ENCODE data around the gene PML. TPM values are rescaled to one million over a fixed set of nuclear protein-coding genes. Genes with fewer than 3 reads are reported as not detected.
"Not testable (repeated sequence)": the region's sequence is repeated elsewhere in the genome, so short reads cannot be mapped to it uniquely, and the experiment has no call there.

PML gene
- total and polyA plus RNA-seq, 7 donors = 9.6 to 129 (median 43.3) TPM

- intact Hi-C loops (cut with DNase I) = no loop called here
These were observed 37.8 kb upstream of the PML start for GRCh38 chr15:73956743-73957135.

GRCh38 chr15:73957276-73957675, 37.2 kb upstream of the PML start:
- Histone ChIP-seq H3K4me3 (no peak overlapping the region), H3K4me1 (peaks cover 0 to 5% (median 1%) of the 10 kb centered on the region in 4 donors), H3K27ac (no peak overlapping the region), H3K27me3 (no peaks in the 10 kb centered on the region), H3K36me3 (peaks cover 0 to 3% (median 0%) of the 10 kb centered on the region in 4 donors), H3K9me3 (no peaks in the 10 kb centered on the region)
- no peak for TF ChIP-seq POLR2A (IDR thresholded peaks at IDR 0.05)
- TF ChIP-seq POLR2AphosphoS5 (IDR thresholded peaks at IDR 0.05) = no peak
- no peak for TF ChIP-seq CTCF (IDR thresholded peaks at IDR 0.05)
- DNase-seq = peak; percentile 57
- 68 to 74% methylated on average over 8 of the region's 8 CpGs for WGBS, 2 donors
- intact Hi-C loops (cut with DNase I) = no loop called here

More at GRCh38 chr15:73956743-73957135, 37.8 kb upstream of the PML start:
- no peaks in the 10 kb centered on the region for H3K27me3 ChIP-seq
- TF ChIP-seq POLR2AphosphoS5 (IDR thresholded peaks at IDR 0.05) = peak in 1 of 4 donors; percentile 29
- TF ChIP-seq POLR2A (IDR thresholded peaks at IDR 0.05) = no peak
- H3K27ac ChIP-seq = no peak overlapping the region
- WGBS, 2 donors = 36 to 43% methylated on average over 9 of the region's 9 CpGs
- no peaks in the 10 kb centered on the region for H3K9me3 ChIP-seq
- H3K4me1 ChIP-seq = peaks cover 0 to 11% (median 7%) of the 10 kb centered on the region in 4 donors
- DNase-seq = peak; percentile 66
- H3K36me3 ChIP-seq = peaks cover 0 to 3% (median 0%) of the 10 kb centered on the region in 4 donors
- no peak overlapping the region for H3K4me3 ChIP-seq

GRCh38 chr15:73957785-73958184, 36.7 kb upstream of the PML start:
- DNase-seq = peak; percentile 4
- no peaks in the 10 kb centered on the region for H3K9me3 ChIP-seq
- no peak for TF ChIP-seq EP300 (IDR thresholded peaks at IDR 0.05)
- TF ChIP-seq POLR2AphosphoS5 (IDR thresholded peaks at IDR 0.05) = no peak
- TF ChIP-seq POLR2A (IDR thresholded peaks at IDR 0.05) = no peak
- no peak for TF ChIP-seq CTCF (IDR thresholded peaks at IDR 0.05)
- no peak overlapping the region for H3K27ac ChIP-seq
- 63 to 92% methylated on average over 2 of the region's 2 CpGs for WGBS, 2 donors
- no peak overlapping the region for H3K4me3 ChIP-seq
- H3K27me3 ChIP-seq = no peaks in the 10 kb centered on the region
- intact Hi-C loops (cut with DNase I) = no loop called here
- peaks cover 0 to under 1% (median 0%) of the 10 kb centered on the region in 4 donors for H3K4me1 ChIP-seq
- no peaks in the 10 kb centered on the region for H3K36me3 ChIP-seq

GRCh38 chr15:73959012-73959581, 35.4 kb upstream of the PML start:
- Histone ChIP-seq H3K4me1 (no peaks in the 10 kb centered on the region), H3K27me3 (no peaks in the 10 kb centered on the region), H3K9me3 (no peaks in the 10 kb centered on the region), H3K27ac (no peak overlapping the region), H3K36me3 (no peaks in the 10 kb centered on the region), H3K4me3 (no peak overlapping the region)
- intact Hi-C loops (cut with DNase I) = no loop called here
- TF ChIP-seq CTCF (IDR thresholded peaks at IDR 0.05) = no peak
- no peak for TF ChIP-seq POLR2A (IDR thresholded peaks at IDR 0.05)
- no peak for TF ChIP-seq POLR2AphosphoS5 (IDR thresholded peaks at IDR 0.05)
- no peak for TF ChIP-seq EP300 (IDR thresholded peaks at IDR 0.05)
- 27 to 30% methylated on average over 8 of the region's 8 CpGs for WGBS, 2 donors
- DNase-seq = peak; percentile 35

GRCh38 chr15:73959801-73960200, 34.7 kb upstream of the PML start:
- intact Hi-C loops (cut with DNase I) = no loop called here
- no peaks in the 10 kb centered on the region for H3K9me3 ChIP-seq
- TF ChIP-seq POLR2A (IDR thresholded peaks at IDR 0.05) (no peak), EP300 (IDR thresholded peaks at IDR 0.05) (no peak), POLR2AphosphoS5 (IDR thresholded peaks at IDR 0.05) (no peak), CTCF (IDR thresholded peaks at IDR 0.05) (no peak)
- no peaks in the 10 kb centered on the region for H3K36me3 ChIP-seq
- no peak overlapping the region for H3K4me3 ChIP-seq
- peaks cover 0 to 4% (median under 1%) of the 10 kb centered on the region in 4 donors for H3K4me1 ChIP-seq
- no peak overlapping the region for H3K27ac ChIP-seq
- no peaks in the 10 kb centered on the region for H3K27me3 ChIP-seq
- DNase-seq = peak; percentile 10
- WGBS, 2 donors = 85 to 91% methylated on average over 6 of the region's 6 CpGs

GRCh38 chr15:73960472-73961070, 33.9 kb upstream of the PML start:
- H3K4me3 ChIP-seq; intact Hi-C loops (cut with DNase I); H3K27me3 ChIP-seq; H3K4me1 ChIP-seq; H3K36me3 ChIP-seq; H3K9me3 ChIP-seq; H3K27ac ChIP-seq: not testable (repeated sequence)
- WGBS, 2 donors = 91% methylated on average over 7 of the region's 7 CpGs
- peak; percentile 8 for DNase-seq
